Measurements from ENCODE around the gene USP1.

USP1 gene

GRCh38 chr1:62401034-62401760, 35.7 kb upstream of the USP1 start:
- TF ChIP-seq MYC (IDR thresholded peaks at IDR 0.05; ENCODE audit: low read depth, low read length), result no peak
- TF ChIP-seq, protein P1, sequence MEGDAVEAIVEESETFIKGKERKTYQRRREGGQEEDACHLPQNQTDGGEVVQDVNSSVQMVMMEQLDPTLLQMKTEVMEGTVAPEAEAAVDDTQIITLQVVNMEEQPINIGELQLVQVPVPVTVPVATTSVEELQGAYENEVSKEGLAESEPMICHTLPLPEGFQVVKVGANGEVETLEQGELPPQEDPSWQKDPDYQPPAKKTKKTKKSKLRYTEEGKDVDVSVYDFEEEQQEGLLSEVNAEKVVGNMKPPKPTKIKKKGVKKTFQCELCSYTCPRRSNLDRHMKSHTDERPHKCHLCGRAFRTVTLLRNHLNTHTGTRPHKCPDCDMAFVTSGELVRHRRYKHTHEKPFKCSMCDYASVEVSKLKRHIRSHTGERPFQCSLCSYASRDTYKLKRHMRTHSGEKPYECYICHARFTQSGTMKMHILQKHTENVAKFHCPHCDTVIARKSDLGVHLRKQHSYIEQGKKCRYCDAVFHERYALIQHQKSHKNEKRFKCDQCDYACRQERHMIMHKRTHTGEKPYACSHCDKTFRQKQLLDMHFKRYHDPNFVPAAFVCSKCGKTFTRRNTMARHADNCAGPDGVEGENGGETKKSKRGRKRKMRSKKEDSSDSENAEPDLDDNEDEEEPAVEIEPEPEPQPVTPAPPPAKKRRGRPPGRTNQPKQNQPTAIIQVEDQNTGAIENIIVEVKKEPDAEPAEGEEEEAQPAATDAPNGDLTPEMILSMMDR (IDR thresholded peaks at IDR 0.05; ENCODE audit: low read depth, low read length), result no peak
- no peak for TF ChIP-seq POLR2A (IDR thresholded peaks at IDR 0.05; ENCODE audit: extremely low read depth, insufficient read length)
- TF ChIP-seq, protein P2, sequence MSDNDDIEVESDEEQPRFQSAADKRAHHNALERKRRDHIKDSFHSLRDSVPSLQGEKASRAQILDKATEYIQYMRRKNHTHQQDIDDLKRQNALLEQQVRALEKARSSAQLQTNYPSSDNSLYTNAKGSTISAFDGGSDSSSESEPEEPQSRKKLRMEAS (IDR thresholded peaks at IDR 0.05; ENCODE audit: low read depth, low read length), result no peak
- H3K4me3 ChIP-seq (ENCODE audit: low read depth, low read length), result no peak overlapping the region
- no peak for DNase-seq (ENCODE audit: low read depth)

GRCh38 chr1:62405247-62405646, 31.6 kb upstream of the USP1 start:
- TF ChIP-seq POLR2A (IDR thresholded peaks at IDR 0.05; ENCODE audit: extremely low read depth, insufficient read length), result no peak
- no peak for TF ChIP-seq MYC (IDR thresholded peaks at IDR 0.05; ENCODE audit: low read depth, low read length)
- TF ChIP-seq, protein P1 (IDR thresholded peaks at IDR 0.05; ENCODE audit: low read depth, low read length), result no peak
- TF ChIP-seq, protein P2 (IDR thresholded peaks at IDR 0.05; ENCODE audit: low read depth, low read length), result no peak
- no peak overlapping the region for H3K4me3 ChIP-seq (ENCODE audit: low read depth, low read length)
- no peak for DNase-seq (ENCODE audit: low read depth)

- no peak for DNase-seq (ENCODE audit: low read depth)
- TF ChIP-seq, protein P2 (IDR thresholded peaks at IDR 0.05; ENCODE audit: low read depth, low read length), result no peak
- TF ChIP-seq MYC (IDR thresholded peaks at IDR 0.05; ENCODE audit: low read depth, low read length) (no peak), POLR2A (IDR thresholded peaks at IDR 0.05; ENCODE audit: extremely low read depth, insufficient read length) (no peak)
- TF ChIP-seq, protein P1 (IDR thresholded peaks at IDR 0.05; ENCODE audit: low read depth, low read length), result no peak
- no peak overlapping the region for H3K4me3 ChIP-seq (ENCODE audit: low read depth, low read length)
Observed at GRCh38 chr1:62406576-62406975, 30.3 kb upstream of the USP1 start.

DNA sequence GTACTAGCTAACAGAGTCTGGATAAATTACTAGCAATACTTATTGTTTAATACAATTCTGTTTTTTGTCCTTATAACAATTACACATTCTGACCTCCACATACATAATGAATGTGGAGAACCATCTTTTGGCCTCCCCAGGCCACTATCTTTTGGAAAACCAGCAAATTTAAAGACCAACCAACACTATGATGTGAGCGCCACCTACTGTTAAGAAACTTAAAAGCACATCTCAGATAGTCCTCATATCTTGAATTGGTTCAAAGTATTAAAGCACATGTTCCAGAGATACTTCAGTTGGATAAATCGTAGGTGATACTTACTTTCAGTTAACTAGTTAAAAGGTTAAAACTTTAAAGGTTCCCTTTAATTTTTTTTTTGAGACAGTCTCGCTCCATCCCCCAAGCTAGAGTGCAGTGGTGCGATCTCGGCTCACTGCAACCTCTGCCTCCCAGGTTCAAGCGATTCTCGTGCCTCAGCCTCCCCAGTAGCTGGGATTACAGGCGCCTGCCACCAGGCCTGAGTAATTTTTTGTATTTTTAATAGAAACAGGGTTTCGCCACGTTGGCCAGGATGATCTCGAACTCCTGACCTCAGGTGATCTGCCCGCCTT, 29.3 kb upstream of the USP1 start:
- TF ChIP-seq, protein P1 (IDR thresholded peaks at IDR 0.05; ENCODE audit: low read depth, low read length), result peak; percentile 50
- TF ChIP-seq, protein P2 (IDR thresholded peaks at IDR 0.05; ENCODE audit: low read depth, low read length), result peak; percentile 49; the same call in 1 of the 2 replicates
- TF ChIP-seq MYC (IDR thresholded peaks at IDR 0.05; ENCODE audit: low read depth, low read length) (no peak), POLR2A (IDR thresholded peaks at IDR 0.05; ENCODE audit: extremely low read depth, insufficient read length) (no peak)
- no peak overlapping the region for H3K4me3 ChIP-seq (ENCODE audit: low read depth, low read length)
- peak; percentile 57 for DNase-seq (ENCODE audit: low read depth)

DNA sequence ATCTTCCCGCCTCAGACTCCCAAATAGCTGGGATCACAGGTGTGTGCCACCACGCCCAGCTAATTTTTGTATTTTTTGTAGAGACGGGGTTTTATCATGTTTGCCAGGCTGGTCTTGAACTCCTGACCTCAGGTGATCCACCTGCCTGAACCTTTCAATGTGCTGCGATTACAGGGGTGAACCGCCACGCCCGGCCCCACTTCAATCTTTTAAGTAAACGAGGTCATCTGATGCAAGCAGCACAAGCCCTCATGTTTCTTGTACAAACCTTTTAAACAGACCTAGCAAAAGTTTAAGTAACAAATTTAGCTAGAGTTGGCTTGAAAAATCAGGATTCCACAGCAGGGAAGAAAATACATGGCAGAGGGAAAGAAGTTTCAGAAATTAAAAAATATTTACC, 21.2 kb upstream of the USP1 start:
- TF ChIP-seq MYC (IDR thresholded peaks at IDR 0.05; ENCODE audit: low read depth, low read length), result no peak
- TF ChIP-seq, protein P2 (IDR thresholded peaks at IDR 0.05; ENCODE audit: low read depth, low read length), result no peak
- no peak for TF ChIP-seq POLR2A (IDR thresholded peaks at IDR 0.05; ENCODE audit: extremely low read depth, insufficient read length)
- DNase-seq (ENCODE audit: low read depth), result no peak
- H3K4me3 ChIP-seq (ENCODE audit: low read depth, low read length), result no peak overlapping the region
